CD4-positive, alpha-beta T cell (primary cell): ENCODE data around the gene RORC. TPM values are rescaled to one million over a fixed set of nuclear protein-coding genes. Genes with fewer than 3 reads are reported as not detected.

ENCODE experiments used
- ATAC-seq: fragments of 200-7000 bp; cut with Tn5 transposase; one replicate; pipeline ENCODE4 v1.10.0; 2022; ENCODE audit warnings: mild to moderate bottlenecking; ENCODE audit not compliant: poor library complexity
- CTCF ChIA-PET: fragments of 350-600 bp; sonication (Branson Sonifier 250); formaldehyde crosslinking; loops from one replicate; lab custom pipeline; 2021; ENCODE audit warnings: antibody characterized with exemption, inconsistent platforms; lab: Charles Lee
- POLR2A ChIA-PET: fragments of 350-600 bp; sonication (Branson Sonifier 250); formaldehyde crosslinking; loops from one replicate; lab custom pipeline; 2021; ENCODE audit warnings: antibody characterized with exemption, inconsistent platforms; lab: Charles Lee
- DNase-seq, 14 experiments: peaks; one replicate each; pipeline ENCODE4 v3.0.0-alpha.2; 2013 to 2020; ENCODE audit warnings: mixed read lengths in 2 of 14
- H3K27ac ChIP-seq, 2 donors: one replicate each; pipeline versions ENCODE4 v1.5.1 to v1.7.0; 2013; ENCODE audit warnings: low read length in 2 of 2, low read depth in 1 of 2, mild to moderate bottlenecking in 1 of 2
- H3K27me3 ChIP-seq, 2 experiments: 1 replicate in 1 of 2; 2 replicates in 1 of 2; pipeline versions ENCODE4 v1.6.1 to v1.7.0; 2013; ENCODE audit warnings: low read length in 2 of 2, control low read depth in 1 of 2, mild to moderate bottlenecking in 1 of 2, moderate library complexity in 1 of 2; ENCODE audit not compliant: insufficient read depth in 2 of 2, control insufficient read depth in 1 of 2
- H3K36me3 ChIP-seq: one replicate; pipeline ENCODE4 v1.6.1; 2013; ENCODE audit warnings: low read length, control low read depth; ENCODE audit not compliant: insufficient read depth
- H3K4me1 ChIP-seq: one replicate; pipeline ENCODE4 v1.6.1; 2013; ENCODE audit warnings: low read length, control low read depth; ENCODE audit not compliant: insufficient read depth
- H3K4me3 ChIP-seq: one replicate; pipeline ENCODE4 v1.5.1; 2013; ENCODE audit warnings: mild to moderate bottlenecking, low read length, moderate library complexity
- H3K9me3 ChIP-seq, 2 experiments: 1 replicate in 1 of 2; 2 replicates in 1 of 2; pipeline versions ENCODE4 v1.6.1 to v1.7.0; 2013; ENCODE audit warnings: low read length in 2 of 2, mild to moderate bottlenecking in 2 of 2, control low read depth in 1 of 2, moderate library complexity in 1 of 2; ENCODE audit not compliant: control insufficient read depth in 1 of 2, insufficient read depth in 1 of 2
- H3K27ac Mint-ChIP-seq: one replicate; pipeline ENCODE4 v1.8.0; 2020; ENCODE audit warnings: mixed read lengths
- H3K27me3 Mint-ChIP-seq: one replicate; pipeline ENCODE4 v1.8.0; 2021; ENCODE audit warnings: mixed read lengths
- H3K36me3 Mint-ChIP-seq: one replicate; pipeline ENCODE4 v1.8.0; 2021; ENCODE audit warnings: low read depth, mixed read lengths
- H3K4me1 Mint-ChIP-seq: one replicate; pipeline ENCODE4 v1.8.0; 2021; ENCODE audit warnings: low read depth, mixed read lengths
- H3K4me3 Mint-ChIP-seq: one replicate; pipeline ENCODE4 v1.8.0; 2020; ENCODE audit warnings: mild to moderate bottlenecking, mixed read lengths
- H3K9me3 Mint-ChIP-seq: one replicate; pipeline ENCODE4 v1.8.0; 2020; ENCODE audit warnings: mixed read lengths
- CTCF ChIP-seq: fragments of 200-600 bp; IDR thresholded peaks from one replicate; pipeline ENCODE4 v1.8.0; 2022; ENCODE audit warnings: antibody characterized with exemption, mild to moderate bottlenecking
- intact Hi-C, 2 experiments: fragments of 100-400 bp; cut with DNase I in 1 of 2; cut with micrococcal nuclease in 1 of 2; formaldehyde crosslinking; loops; one replicate each; pipeline versions ENCODE4 v1.15.1 to v1.9.0; 2023 to 2025; cut with DNase I, micrococcal nuclease
- total RNA-seq, 174 experiments: library from RNA in 2 of 174; stranded (reverse) in 2 of 174; gene quantifications; one replicate each; pipeline ENCODE4 v1.2.3 and lab custom pipeline; 2021 to 2026

RORC gene
- total RNA-seq, 2 experiments from 2014 or later: 3.6 to 3.7 TPM

GRCh38 chr1:151871284-151872030 is 39.9 kb upstream of the RORC start:
- peaks cover 37% of the 10 kb centered on the region for H3K36me3 Mint-ChIP-seq
- Histone ChIP-seq H3K27ac (no peak overlapping the region), H3K4me1 (no peaks in the 10 kb centered on the region), H3K36me3 (peaks cover 25% of the 10 kb centered on the region), H3K4me3 (no peak overlapping the region), H3K27me3 (no peaks in the 10 kb centered on the region), H3K9me3 (no peaks in the 10 kb centered on the region)
- intact Hi-C loops: no loop called here
- H3K27me3 Mint-ChIP-seq: no peaks in the 10 kb centered on the region
- ATAC-seq: no peak
- peaks cover 27% of the 10 kb centered on the region for H3K4me1 Mint-ChIP-seq
- DNase-seq: no peak
- ChIA-PET CTCF (no interaction called here), POLR2A (interaction anchor here (1.0 kb wide), 2 partner anchors 11 to 33 kb away, joined by 3 to 4 read pairs; no protein-coding TSS in a partner anchor)
- no peaks in the 10 kb centered on the region for H3K9me3 Mint-ChIP-seq
- no peak overlapping the region for H3K27ac Mint-ChIP-seq
- no peak for TF ChIP-seq CTCF
- no peak overlapping the region for H3K4me3 Mint-ChIP-seq

GRCh38 chr1:151868486-151868885 is 36.9 kb upstream of the RORC start:
- H3K9me3 ChIP-seq: no peaks in the 10 kb centered on the region
- H3K27me3 ChIP-seq: no peaks in the 10 kb centered on the region
- intact Hi-C loops: no loop called here
- ChIA-PET POLR2A (no interaction called here), CTCF (no interaction called here)
- H3K36me3 Mint-ChIP-seq: peaks cover 8% of the 10 kb centered on the region
- DNase-seq (no peak), ATAC-seq (no peak)
- no peaks in the 10 kb centered on the region for H3K27me3 Mint-ChIP-seq
- H3K4me1 Mint-ChIP-seq: peaks cover 5% of the 10 kb centered on the region
- no peak overlapping the region for H3K4me3 Mint-ChIP-seq
- H3K4me3 ChIP-seq: no peak overlapping the region
- no peaks in the 10 kb centered on the region for H3K9me3 Mint-ChIP-seq
- no peak overlapping the region for H3K27ac Mint-ChIP-seq
- H3K4me1 ChIP-seq: no peaks in the 10 kb centered on the region
- no peak for TF ChIP-seq CTCF
- no peak overlapping the region for H3K27ac ChIP-seq
- peaks cover 9% of the 10 kb centered on the region for H3K36me3 ChIP-seq

GRCh38 chr1:151867765-151868411 is 36.3 kb upstream of the RORC start:
- Mint-ChIP-seq H3K27me3 (no peaks in the 10 kb centered on the region), H3K9me3 (no peaks in the 10 kb centered on the region), H3K4me1 (peaks cover 5% of the 10 kb centered on the region), H3K36me3 (peaks cover 2% of the 10 kb centered on the region), H3K27ac (no peak overlapping the region), H3K4me3 (no peak overlapping the region)
- Histone ChIP-seq H3K27ac (no peak overlapping the region), H3K4me1 (no peaks in the 10 kb centered on the region), H3K9me3 (no peaks in the 10 kb centered on the region), H3K4me3 (no peak overlapping the region), H3K36me3 (peaks cover 3% of the 10 kb centered on the region), H3K27me3 (no peaks in the 10 kb centered on the region)
- ChIA-PET CTCF (no interaction called here), POLR2A (no interaction called here)
- intact Hi-C loops: no loop called here
- no peak for TF ChIP-seq CTCF
- ATAC-seq (no peak), DNase-seq (peak in 2 of 14 experiments; percentile 45 to 48)
